Ishikawa (cell line): ENCODE results near the gene LRRC41.

ENCODE experiments used
- CEBPB ChIP-seq: IDR thresholded peaks from 2 replicates; pipeline ENCODE4 v1.6.1; 2012
- CREB1 ChIP-seq: IDR thresholded peaks from 2 replicates; pipeline ENCODE4 v1.6.1; 2012; ENCODE audit warnings: low read depth
- EGR1 ChIP-seq: IDR thresholded peaks from 2 replicates; pipeline ENCODE4 v1.6.1; 2012
- EP300 ChIP-seq: IDR thresholded peaks from 2 replicates; pipeline ENCODE4 v1.6.1; 2012; ENCODE audit warnings: borderline replicate concordance
- FOXM1 ChIP-seq: IDR thresholded peaks from 2 replicates; pipeline ENCODE4 v1.6.1; 2012; ENCODE audit warnings: low read depth, borderline replicate concordance
- MAX ChIP-seq: IDR thresholded peaks from 2 replicates; pipeline ENCODE4 v1.6.1; 2012
- NFIC ChIP-seq: IDR thresholded peaks from 2 replicates; pipeline ENCODE4 v1.6.1; 2012
- RAD21 ChIP-seq: IDR thresholded peaks from 2 replicates; pipeline ENCODE4 v1.6.1; 2012; ENCODE audit warnings: low read depth
- REST ChIP-seq: IDR thresholded peaks from 2 replicates; pipeline ENCODE4 v1.6.1; 2012; ENCODE audit warnings: low read depth, mild to moderate bottlenecking
- TAF1 ChIP-seq: IDR thresholded peaks from 2 replicates; pipeline ENCODE4 v1.6.1; 2012; ENCODE audit warnings: low read depth, mild to moderate bottlenecking
- TCF12 ChIP-seq: IDR thresholded peaks from 2 replicates; pipeline ENCODE4 v1.6.1; 2012; ENCODE audit warnings: low read depth
- TEAD4 ChIP-seq: IDR thresholded peaks from 2 replicates; pipeline ENCODE4 v1.6.1; 2012
- YY1 ChIP-seq: IDR thresholded peaks from 2 replicates; pipeline ENCODE4 v1.6.1; 2012; ENCODE audit warnings: low read depth
- ZBTB7A ChIP-seq: IDR thresholded peaks from 2 replicates; pipeline ENCODE4 v1.6.1; 2012; ENCODE audit warnings: low read depth
- TF ChIP-seq, protein P1 (sequence below): IDR thresholded peaks from 2 replicates; pipeline ENCODE4 v1.6.1; 2012

LRRC41 gene

DNA sequence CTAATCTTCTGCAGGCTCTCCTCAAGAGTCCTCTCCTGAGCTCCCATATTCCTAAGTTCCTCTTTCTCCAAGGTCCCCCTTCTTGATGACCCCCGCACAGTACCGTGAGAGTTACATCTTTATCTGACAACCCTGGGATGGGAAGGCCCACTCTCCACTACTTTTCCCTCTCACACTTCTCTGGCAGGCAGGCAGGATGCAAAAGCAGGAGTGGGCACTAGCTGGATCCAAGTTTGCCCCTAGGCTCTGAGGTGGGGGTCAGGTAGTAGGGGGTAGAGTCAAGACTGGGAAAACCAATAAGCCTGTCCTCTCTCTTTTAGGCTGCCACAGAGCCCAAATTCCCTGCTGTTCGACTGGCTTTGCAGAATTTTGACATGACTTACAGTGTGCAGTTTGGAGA lies 41.1 kb upstream of the LRRC41 start:
- TF ChIP-seq TAF1 (no peak), FOXM1 (no peak)

- TF ChIP-seq EP300 (no peak), FOXM1 (no peak), TEAD4 (no peak), MAX (no peak), TCF12 (no peak), ZBTB7A (no peak), EGR1 (no peak), RAD21 (no peak), NFIC (no peak), CREB1 (no peak), TAF1 (no peak), REST (no peak), CEBPB (no peak), YY1 (no peak)
- TF ChIP-seq, protein P1, sequence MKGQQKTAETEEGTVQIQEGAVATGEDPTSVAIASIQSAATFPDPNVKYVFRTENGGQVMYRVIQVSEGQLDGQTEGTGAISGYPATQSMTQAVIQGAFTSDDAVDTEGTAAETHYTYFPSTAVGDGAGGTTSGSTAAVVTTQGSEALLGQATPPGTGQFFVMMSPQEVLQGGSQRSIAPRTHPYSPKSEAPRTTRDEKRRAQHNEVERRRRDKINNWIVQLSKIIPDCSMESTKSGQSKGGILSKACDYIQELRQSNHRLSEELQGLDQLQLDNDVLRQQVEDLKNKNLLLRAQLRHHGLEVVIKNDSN, result no peak
These were observed 40.3 kb upstream of the LRRC41 start for GRCh38 chr1:46343705-46344104.

DNA sequence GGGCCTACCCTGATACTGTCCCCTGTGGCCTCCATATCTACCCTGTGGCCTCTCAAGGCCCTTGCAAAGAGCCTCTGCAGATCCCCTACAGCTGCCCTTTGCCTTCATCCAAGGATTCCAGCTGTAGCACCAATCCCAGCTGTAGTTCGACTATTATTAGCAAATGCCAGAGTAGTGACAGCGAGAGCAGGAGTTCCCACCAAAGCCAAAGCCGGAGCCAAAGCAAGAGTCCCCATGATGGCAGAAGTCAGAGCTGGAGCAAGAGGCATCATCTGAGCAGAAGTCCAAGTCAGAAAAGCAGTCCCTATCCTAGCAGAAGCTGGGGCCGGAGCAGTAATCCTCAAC lies 39.9 kb upstream of the LRRC41 start:
- TF ChIP-seq, protein P1, result no peak
- no peak for TF ChIP-seq TCF12
- TF ChIP-seq EP300, result no peak
- no peak for TF ChIP-seq TAF1
- TF ChIP-seq MAX, result no peak
- TF ChIP-seq RAD21, result no peak
- TF ChIP-seq REST, result no peak
- TF ChIP-seq CREB1, result no peak
- no peak for TF ChIP-seq YY1
- no peak for TF ChIP-seq EGR1

DNA sequence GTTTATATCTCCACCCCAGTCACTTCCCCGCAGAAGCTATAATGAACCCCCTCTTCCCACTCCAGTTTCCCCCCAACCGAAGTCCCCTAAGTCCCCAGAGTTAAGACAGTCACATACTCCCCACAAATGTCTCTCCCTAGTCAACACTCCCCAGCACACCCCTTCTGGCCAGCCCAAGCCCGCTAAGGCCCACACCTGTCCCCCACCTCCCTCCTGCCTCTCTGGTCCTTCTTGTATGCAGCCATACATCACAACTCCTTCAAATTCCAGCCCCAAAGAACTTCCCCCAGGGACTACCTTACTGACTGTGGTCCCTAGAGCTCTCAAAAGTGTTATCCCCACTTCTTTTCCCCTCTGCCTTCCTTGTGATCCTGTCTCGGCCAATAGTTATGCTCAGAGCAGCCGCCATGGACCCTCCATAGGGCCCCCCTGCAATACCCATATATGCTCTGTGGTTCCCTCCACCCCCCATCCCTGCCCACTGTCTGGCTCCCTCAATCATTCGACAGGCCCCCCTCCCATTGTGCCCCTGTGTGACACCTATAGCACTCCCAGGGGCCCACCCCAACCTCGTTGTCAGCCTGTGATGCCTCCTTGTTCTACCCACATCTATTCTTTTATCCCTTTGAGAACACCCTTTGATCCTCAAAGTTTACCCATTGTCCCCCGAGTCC lies 39.4 kb upstream of the LRRC41 start:
- TF ChIP-seq EP300 (no peak), TAF1 (no peak), RAD21 (no peak), CEBPB (no peak), MAX (no peak), ZBTB7A (no peak), NFIC (no peak), CREB1 (no peak), YY1 (no peak), TEAD4 (no peak), EGR1 (no peak), TCF12 (no peak), FOXM1 (no peak), REST (no peak)
- TF ChIP-seq, protein P1, result no peak
